ENCODE results near the gene PRKCE. TPM values are rescaled to one million over a fixed set of nuclear protein-coding genes. Genes with fewer than 3 reads are reported as not detected.

PRKCE gene
- total and polyA plus RNA-seq, 2 experiments from 2014 or later: 9.6 to 11.9 TPM

DNA sequence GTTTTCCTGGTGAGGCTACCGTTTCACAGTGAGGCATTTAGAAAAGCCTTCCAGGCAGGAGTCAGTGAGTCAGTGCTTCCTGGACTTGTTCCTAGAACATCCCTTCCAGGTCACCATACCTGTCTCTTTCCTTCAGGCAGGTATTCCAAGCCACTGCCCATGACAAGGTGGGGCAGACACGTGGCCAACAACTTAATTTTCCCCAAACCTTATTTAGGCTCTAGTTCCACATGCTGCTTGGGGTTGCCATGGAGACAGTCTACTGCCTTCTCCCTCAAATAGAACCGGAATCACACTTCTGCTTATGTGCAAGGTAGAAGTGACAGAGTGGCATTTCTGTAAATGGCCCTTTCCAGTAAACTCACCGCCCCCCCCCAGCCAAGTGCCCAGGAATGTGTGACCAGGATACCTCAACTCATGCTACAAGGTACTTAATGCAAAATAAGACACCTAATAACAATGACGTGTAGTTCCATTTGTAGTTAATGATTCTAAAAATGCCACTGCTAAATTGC lies 258.3 kb downstream of the PRKCE start:
- Histone ChIP-seq H3K36me3 (replicated peaks; ENCODE audit: insufficient read depth, low read depth) (no peaks in the 10 kb centered on the region), H4K20me1 (ENCODE audit: insufficient read depth, poor library complexity, severe bottlenecking) (no peaks in the 10 kb centered on the region), H3K9me2 (replicated peaks; ENCODE audit: insufficient read depth) (no peaks in the 10 kb centered on the region), H2AFZ (no peak overlapping the region), H3K4me2 (no peak overlapping the region), H3K79me2 (no peaks in the 10 kb centered on the region), H3K27ac (peak overlapping the region; percentile 94), H3K4me1 (ENCODE audit: insufficient read depth) (peaks cover 34% of the 10 kb centered on the region), H3K9me3 (ENCODE audit: low read depth) (no peaks in the 10 kb centered on the region), H3K4me3 (no peak overlapping the region), H3K27me3 (no peaks in the 10 kb centered on the region)
- TF ChIP-seq, protein P1, sequence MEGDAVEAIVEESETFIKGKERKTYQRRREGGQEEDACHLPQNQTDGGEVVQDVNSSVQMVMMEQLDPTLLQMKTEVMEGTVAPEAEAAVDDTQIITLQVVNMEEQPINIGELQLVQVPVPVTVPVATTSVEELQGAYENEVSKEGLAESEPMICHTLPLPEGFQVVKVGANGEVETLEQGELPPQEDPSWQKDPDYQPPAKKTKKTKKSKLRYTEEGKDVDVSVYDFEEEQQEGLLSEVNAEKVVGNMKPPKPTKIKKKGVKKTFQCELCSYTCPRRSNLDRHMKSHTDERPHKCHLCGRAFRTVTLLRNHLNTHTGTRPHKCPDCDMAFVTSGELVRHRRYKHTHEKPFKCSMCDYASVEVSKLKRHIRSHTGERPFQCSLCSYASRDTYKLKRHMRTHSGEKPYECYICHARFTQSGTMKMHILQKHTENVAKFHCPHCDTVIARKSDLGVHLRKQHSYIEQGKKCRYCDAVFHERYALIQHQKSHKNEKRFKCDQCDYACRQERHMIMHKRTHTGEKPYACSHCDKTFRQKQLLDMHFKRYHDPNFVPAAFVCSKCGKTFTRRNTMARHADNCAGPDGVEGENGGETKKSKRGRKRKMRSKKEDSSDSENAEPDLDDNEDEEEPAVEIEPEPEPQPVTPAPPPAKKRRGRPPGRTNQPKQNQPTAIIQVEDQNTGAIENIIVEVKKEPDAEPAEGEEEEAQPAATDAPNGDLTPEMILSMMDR (IDR thresholded peaks at IDR 0.05; ENCODE audit: poor library complexity): no peak
- no peak for TF ChIP-seq EZH2 (IDR thresholded peaks at IDR 0.05; ENCODE audit: borderline replicate concordance)
- WGBS (ENCODE audit: low lambda C conversion rate, missing lambda C conversion rate): 71% methylated on average over 5 of the region's 5 CpGs
- DNase-seq (ENCODE audit: low spot score): peak; percentile 28

DNA sequence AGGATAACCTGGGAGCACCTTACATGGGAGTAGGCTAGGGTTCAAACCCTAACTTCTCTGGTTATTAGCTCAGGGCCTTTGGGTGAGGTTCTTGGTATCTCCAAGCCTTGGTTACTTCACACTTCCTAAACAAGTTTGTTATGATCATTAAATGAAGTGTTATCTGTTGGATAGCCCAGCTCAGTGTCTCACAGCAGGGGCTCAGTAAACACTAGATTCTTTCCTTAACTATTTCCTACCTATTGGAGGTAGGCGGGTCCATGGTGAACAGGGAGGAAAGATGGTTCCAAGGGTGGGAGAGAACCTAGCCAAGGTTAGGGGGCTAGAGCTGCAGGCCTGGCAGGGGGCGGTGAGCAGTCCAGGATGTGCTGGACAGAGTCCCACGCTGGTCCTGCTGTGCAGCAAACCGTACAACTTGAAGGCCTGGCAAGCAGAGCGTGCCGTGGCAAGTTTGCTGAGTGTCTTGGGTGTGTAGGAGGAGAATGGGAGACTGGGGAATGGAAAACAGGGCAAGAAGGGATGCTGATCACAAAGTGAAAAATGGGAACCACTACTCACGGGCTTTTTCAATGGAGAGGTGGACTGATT lies 259.1 kb downstream of the PRKCE start:
- Histone ChIP-seq H3K9me2 (replicated peaks; ENCODE audit: insufficient read depth) (no peaks in the 10 kb centered on the region), H3K27ac (peak overlapping the region; percentile 94), H3K9me3 (ENCODE audit: low read depth) (no peaks in the 10 kb centered on the region), H3K36me3 (replicated peaks; ENCODE audit: insufficient read depth, low read depth) (no peaks in the 10 kb centered on the region), H3K79me2 (no peaks in the 10 kb centered on the region), H3K4me1 (ENCODE audit: insufficient read depth) (peaks cover 30% of the 10 kb centered on the region), H2AFZ (no peak overlapping the region), H3K4me2 (no peak overlapping the region), H4K20me1 (ENCODE audit: insufficient read depth, poor library complexity, severe bottlenecking) (no peaks in the 10 kb centered on the region), H3K27me3 (no peaks in the 10 kb centered on the region), H3K4me3 (no peak overlapping the region)
- 89% methylated on average over 7 of the region's 7 CpGs for WGBS (ENCODE audit: low lambda C conversion rate, missing lambda C conversion rate)
- TF ChIP-seq, protein P1 (IDR thresholded peaks at IDR 0.05; ENCODE audit: poor library complexity): no peak
- TF ChIP-seq EZH2 (IDR thresholded peaks at IDR 0.05; ENCODE audit: borderline replicate concordance): no peak
- no peak for TF ChIP-seq EZH2phosphoT487 (IDR thresholded peaks at IDR 0.05; ENCODE audit: low read depth, severe bottlenecking, unreplicated experiment)
- no peak for DNase-seq (ENCODE audit: low spot score)

DNA sequence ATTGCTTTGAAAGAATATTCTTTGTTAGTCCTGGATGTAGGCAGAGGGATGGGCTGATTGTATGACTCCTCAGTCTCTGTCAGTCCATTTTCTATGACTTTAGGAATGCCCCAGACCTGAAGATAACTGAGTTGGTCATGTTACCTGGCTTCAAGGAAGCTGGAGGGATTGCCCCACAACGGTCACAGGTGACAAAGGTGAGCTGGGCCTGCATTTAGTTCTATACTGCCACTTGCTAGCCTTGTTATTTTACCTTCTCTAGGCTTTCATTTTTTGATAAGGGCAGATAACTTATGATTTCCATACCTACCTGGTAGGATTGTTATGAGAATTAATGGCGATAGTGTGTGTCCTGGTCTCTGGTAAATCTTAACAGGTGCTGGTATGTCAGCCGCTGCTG lies 260.1 kb downstream of the PRKCE start:
- Histone ChIP-seq H3K9me2 (replicated peaks; ENCODE audit: insufficient read depth) (no peaks in the 10 kb centered on the region), H3K36me3 (replicated peaks; ENCODE audit: insufficient read depth, low read depth) (no peaks in the 10 kb centered on the region), H3K79me2 (no peaks in the 10 kb centered on the region), H2AFZ (no peak overlapping the region), H3K4me3 (no peak overlapping the region), H3K4me2 (no peak overlapping the region), H3K27ac (peak overlapping the region; percentile 94), H3K9me3 (ENCODE audit: low read depth) (no peaks in the 10 kb centered on the region), H3K4me1 (ENCODE audit: insufficient read depth) (peaks cover 30% of the 10 kb centered on the region), H3K27me3 (no peaks in the 10 kb centered on the region), H4K20me1 (ENCODE audit: insufficient read depth, poor library complexity, severe bottlenecking) (no peaks in the 10 kb centered on the region)
- WGBS (ENCODE audit: low lambda C conversion rate, missing lambda C conversion rate): 85% methylated on average over 3 of the region's 3 CpGs
- TF ChIP-seq EZH2phosphoT487 (IDR thresholded peaks at IDR 0.05; ENCODE audit: low read depth, severe bottlenecking, unreplicated experiment): no peak
- TF ChIP-seq, protein P1 (IDR thresholded peaks at IDR 0.05; ENCODE audit: poor library complexity): no peak
- no peak for TF ChIP-seq EZH2 (IDR thresholded peaks at IDR 0.05; ENCODE audit: borderline replicate concordance)
- DNase-seq (ENCODE audit: low spot score): peak; percentile 40
